ENCODE measurements around the gene GPC1.

- no peak for TF ChIP-seq EZH2 (IDR thresholded peaks at IDR 0.05; ENCODE audit: low read length, missing control alignments)
- TF ChIP-seq CTCF (conservative IDR thresholded peaks at IDR 0.05 in 1 of 2, IDR thresholded peaks at IDR 0.05 in 1 of 2; ENCODE audit: low read depth in 1 of 2, low read length in 2 of 2) = no peak
Measured at GRCh38 chr2:240443891-240444301, 8.4 kb downstream of the GPC1 start.

All from fibroblast of lung (primary cell).